ENCODE results near the gene SPZ1.
"Not testable (repeated sequence)": the region's sequence is repeated elsewhere in the genome, so short reads cannot be mapped to it uniquely, and the experiment has no call there.

The SPZ1 gene

DNA sequence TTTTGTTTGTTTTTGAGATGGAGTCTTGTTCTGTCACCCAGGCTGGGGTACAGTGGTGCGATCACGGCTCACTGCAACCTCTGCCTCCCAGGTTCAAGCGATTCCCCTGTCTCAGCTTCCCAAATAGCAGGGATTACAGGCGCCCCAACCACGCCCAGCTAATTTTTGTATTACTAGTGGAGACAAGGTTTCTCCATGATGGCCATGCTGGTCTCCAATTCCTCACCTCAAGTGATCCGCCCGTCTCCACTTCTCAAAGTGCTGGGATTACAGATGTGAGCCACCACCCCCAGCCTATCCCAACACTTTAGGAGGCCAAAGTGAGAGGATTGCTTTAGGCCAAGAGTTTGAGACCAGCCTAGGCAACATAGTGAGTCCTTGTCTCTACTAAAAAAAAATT, 19.3 kb downstream of the SPZ1 start:
- Mint-ChIP-seq H3K27ac (no peak overlapping the region), H3K36me3 (ENCODE audit: low read depth) (no peaks in the 10 kb centered on the region), H3K4me3 (no peak overlapping the region), H3K9me3 (no peaks in the 10 kb centered on the region), H3K27me3 (ENCODE audit: low read depth, poor library complexity) (peaks cover 15% of the 10 kb centered on the region), H3K4me1 (no peaks in the 10 kb centered on the region)
- no peak for DNase-seq
- TF ChIP-seq, protein P1, sequence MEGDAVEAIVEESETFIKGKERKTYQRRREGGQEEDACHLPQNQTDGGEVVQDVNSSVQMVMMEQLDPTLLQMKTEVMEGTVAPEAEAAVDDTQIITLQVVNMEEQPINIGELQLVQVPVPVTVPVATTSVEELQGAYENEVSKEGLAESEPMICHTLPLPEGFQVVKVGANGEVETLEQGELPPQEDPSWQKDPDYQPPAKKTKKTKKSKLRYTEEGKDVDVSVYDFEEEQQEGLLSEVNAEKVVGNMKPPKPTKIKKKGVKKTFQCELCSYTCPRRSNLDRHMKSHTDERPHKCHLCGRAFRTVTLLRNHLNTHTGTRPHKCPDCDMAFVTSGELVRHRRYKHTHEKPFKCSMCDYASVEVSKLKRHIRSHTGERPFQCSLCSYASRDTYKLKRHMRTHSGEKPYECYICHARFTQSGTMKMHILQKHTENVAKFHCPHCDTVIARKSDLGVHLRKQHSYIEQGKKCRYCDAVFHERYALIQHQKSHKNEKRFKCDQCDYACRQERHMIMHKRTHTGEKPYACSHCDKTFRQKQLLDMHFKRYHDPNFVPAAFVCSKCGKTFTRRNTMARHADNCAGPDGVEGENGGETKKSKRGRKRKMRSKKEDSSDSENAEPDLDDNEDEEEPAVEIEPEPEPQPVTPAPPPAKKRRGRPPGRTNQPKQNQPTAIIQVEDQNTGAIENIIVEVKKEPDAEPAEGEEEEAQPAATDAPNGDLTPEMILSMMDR (IDR thresholded peaks at IDR 0.05), result no peak

DNA sequence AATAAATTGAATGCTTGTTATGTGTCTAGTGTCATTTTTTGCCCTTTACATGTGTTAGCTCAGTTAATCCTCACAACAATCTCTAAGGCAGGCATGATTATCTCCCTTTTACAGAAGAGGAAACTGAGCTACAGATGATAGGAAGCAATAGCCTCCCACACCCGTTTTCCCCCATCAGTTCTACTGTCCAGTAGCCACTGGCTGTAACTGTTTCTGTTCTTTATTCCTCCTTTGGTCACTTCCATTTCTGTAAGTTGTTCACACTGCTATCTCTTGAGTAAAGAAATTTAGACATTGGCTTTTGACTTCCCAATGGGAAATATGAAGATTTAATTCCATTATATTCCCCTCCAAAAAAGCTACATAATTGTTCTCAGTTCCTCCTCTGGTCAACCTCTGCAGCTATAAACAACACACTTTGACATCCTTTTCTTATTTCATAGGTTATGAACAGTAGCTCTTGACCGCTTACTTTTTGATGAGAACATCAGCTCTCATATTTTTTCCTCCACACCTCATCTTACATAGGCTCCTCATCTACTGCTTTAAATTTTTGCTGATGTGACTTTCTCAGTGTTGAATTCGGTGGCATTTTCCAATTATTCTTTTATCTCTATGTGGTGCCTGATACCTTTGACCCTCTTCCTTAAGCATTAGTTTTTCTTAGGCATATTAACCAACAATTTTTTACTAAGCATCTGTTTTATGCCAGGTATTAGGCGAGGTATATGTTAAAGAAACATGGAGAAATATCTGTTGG, 21.4 kb downstream of the SPZ1 start:
- Mint-ChIP-seq H3K27ac (no peak overlapping the region), H3K4me1 (peaks cover 3% of the 10 kb centered on the region), H3K9me3 (no peaks in the 10 kb centered on the region), H3K36me3 (ENCODE audit: low read depth) (no peaks in the 10 kb centered on the region), H3K27me3 (ENCODE audit: low read depth, poor library complexity) (peaks cover 7% of the 10 kb centered on the region), H3K4me3 (no peak overlapping the region)
- no peak for DNase-seq
- TF ChIP-seq, protein P1 (IDR thresholded peaks at IDR 0.05), result no peak

DNA sequence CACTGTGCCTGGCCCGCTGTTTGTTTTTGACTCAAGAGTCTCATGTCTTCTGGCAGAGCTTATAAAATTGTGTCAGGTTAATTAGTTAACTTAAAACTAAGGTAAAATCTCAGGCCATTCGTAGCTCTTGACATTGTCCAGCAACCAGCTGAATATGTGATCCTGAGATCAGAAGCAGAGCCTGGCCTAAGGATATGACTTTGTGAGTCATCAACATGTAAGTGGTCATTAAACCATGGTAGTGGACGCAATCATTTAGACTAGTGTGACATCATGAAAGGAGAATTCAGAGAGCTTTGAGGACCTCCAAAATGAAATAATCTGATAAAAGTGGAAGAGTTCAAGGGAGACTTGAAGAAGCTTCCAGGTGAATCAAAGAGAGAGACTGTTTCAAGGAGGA, 23.3 kb downstream of the SPZ1 start:
- Mint-ChIP-seq H3K27me3 (ENCODE audit: low read depth, poor library complexity) (peaks cover 4% of the 10 kb centered on the region), H3K4me1 (peaks cover 6% of the 10 kb centered on the region), H3K27ac (no peak overlapping the region), H3K9me3 (no peaks in the 10 kb centered on the region), H3K4me3 (no peak overlapping the region), H3K36me3 (ENCODE audit: low read depth) (no peaks in the 10 kb centered on the region)
- TF ChIP-seq, protein P1 (IDR thresholded peaks at IDR 0.05), result no peak
- DNase-seq, result no peak

DNA sequence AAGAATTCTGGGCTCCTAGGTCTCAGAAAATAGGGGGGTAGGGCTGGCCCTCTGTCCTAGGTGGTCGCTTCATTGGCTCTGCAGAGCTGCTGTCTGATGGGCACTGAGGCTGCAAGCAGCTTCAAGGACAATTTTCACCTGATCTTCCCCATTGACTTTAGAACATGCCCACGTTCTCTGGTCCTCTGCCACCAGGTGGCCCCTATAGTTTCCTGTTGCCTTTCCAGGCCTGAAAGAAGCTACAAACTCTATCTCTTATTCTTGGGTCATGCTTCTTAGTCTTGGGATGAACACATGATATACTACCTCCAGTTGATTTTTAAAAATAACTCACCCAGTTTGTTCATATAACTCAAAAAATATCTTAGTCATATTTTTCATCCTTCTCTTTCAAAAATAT, 26.3 kb downstream of the SPZ1 start:
- H3K4me1 Mint-ChIP-seq, result peaks cover 6% of the 10 kb centered on the region
- no peaks in the 10 kb centered on the region for H3K9me3 Mint-ChIP-seq
- no peaks in the 10 kb centered on the region for H3K36me3 Mint-ChIP-seq (ENCODE audit: low read depth)
- no peak overlapping the region for H3K27ac Mint-ChIP-seq
- peaks cover 3% of the 10 kb centered on the region for H3K27me3 Mint-ChIP-seq (ENCODE audit: low read depth, poor library complexity)
- H3K4me3 Mint-ChIP-seq, result no peak overlapping the region
- TF ChIP-seq, protein P1 (IDR thresholded peaks at IDR 0.05), result peak; percentile 42
- DNase-seq, result peak; percentile 7

DNA sequence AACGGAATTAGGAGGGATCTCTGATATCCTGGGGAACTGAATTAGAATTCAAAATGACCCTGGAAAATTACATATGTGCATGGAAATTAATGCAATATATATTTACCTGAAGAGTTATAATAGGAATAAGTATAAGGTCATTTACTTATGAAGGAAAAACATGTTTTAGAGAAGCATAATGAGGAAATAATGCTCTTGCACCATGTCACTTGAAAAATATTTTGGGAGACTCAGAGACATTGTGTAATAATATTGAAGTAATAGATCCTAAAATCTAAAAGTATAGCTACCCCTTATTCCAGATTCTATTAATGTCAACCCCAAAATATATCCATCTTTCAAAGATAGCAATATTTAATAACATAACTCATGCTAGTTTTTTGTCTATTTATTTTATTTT, 28.4 kb downstream of the SPZ1 start:
- Mint-ChIP-seq H3K27me3 (ENCODE audit: low read depth, poor library complexity) (no peaks in the 10 kb centered on the region), H3K9me3 (peaks cover 5% of the 10 kb centered on the region), H3K36me3 (ENCODE audit: low read depth) (no peaks in the 10 kb centered on the region), H3K4me3 (no peak overlapping the region), H3K27ac (no peak overlapping the region), H3K4me1 (peaks cover 6% of the 10 kb centered on the region)
- TF ChIP-seq, protein P1 (IDR thresholded peaks at IDR 0.05), result no peak
- no peak for DNase-seq

DNA sequence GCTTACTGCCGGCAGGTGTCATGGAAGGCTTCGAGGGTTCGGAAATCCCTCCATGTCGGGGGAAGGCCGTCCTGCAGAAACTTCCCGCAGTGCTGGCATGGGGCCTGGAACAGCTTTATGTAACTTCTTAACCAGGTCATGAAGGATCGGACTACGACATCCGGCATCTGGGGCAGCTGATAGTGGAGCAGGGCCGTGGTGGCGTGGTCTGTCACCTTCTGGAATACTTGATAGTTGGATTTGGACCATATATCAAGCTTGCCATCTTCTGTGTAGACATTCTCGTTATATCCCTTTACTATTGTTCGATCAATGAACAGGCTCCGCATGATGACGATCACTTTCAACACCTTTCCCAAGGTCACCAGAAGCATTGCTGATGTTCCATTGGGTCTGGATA, 31.2 kb downstream of the SPZ1 start:
- H3K27ac Mint-ChIP-seq; H3K4me3 Mint-ChIP-seq; H3K9me3 Mint-ChIP-seq; H3K27me3 Mint-ChIP-seq (ENCODE audit: low read depth, poor library complexity); DNase-seq; H3K36me3 Mint-ChIP-seq (ENCODE audit: low read depth); H3K4me1 Mint-ChIP-seq: not testable (repeated sequence)
